Measurements from ENCODE around the gene TNNI3K. TPM values are rescaled to one million over a fixed set of nuclear protein-coding genes. Genes with fewer than 3 reads are reported as not detected.

The TNNI3K gene
- total and polyA plus RNA-seq, 9 of the 15 experiments (the other 6 are each of a cell fraction or from before 2014, with no cell fraction given) = 0.21 to 0.53 (median 0.32) TPM; not detected in 5

DNA sequence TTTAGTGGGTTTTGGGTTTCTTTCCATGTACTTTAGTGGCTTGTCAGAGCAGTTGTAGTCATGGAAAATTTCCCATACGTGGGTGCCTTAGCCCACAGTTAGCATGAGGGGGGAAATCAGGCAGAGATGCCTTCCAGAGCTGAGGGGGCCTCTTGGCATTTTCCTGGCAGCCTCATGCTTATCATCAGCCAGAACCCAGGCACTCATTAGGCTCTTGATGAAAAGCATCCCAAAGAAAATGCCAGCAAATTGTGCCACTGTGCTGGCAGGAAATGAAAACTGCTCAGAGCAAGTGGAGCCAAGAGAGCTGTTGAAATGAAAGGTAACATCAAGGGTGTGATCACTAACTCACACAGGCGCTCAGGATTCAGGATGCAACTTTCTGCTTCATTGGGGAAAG, 128.0 kb downstream of the TNNI3K start (continued):
- no peak for TF ChIP-seq PHF8 (IDR thresholded peaks at IDR 0.05; ENCODE audit: borderline replicate concordance, low read length)
- TF ChIP-seq BACH1 (tag; IDR thresholded peaks at IDR 0.05) = no peak
- TF ChIP-seq MCM7 (IDR thresholded peaks at IDR 0.05) = no peak
- TF ChIP-seq SMARCB1 (IDR thresholded peaks at IDR 0.05; ENCODE audit: insufficient read length, low read depth) = no peak
- TF ChIP-seq FOXJ2 (tag; IDR thresholded peaks at IDR 0.05) = no peak
- no peak for TF ChIP-seq PATZ1 (CRISPR knock-in tag; IDR thresholded peaks at IDR 0.05; ENCODE audit: borderline replicate concordance)
- TF ChIP-seq ZNF551 (CRISPR knock-in tag; IDR thresholded peaks at IDR 0.05) = no peak

GRCh38 chr1:74367175-74367813, 132.1 kb downstream of the TNNI3K start:
- CTCF ChIA-PET (ENCODE audit: low intra/inter-chr PET ratio) = no interaction called here
- Histone ChIP-seq H3K9me3 (replicated peaks; ENCODE audit: control insufficient read depth, insufficient read depth, low read depth, low read length) (no peaks in the 10 kb centered on the region; the same call in 1 of the 2 replicates), H3K27me3 (ENCODE audit: control insufficient read depth in 2 of 2, insufficient read depth in 2 of 2, low read length in 2 of 2) (no peaks in the 10 kb centered on the region), H3K4me1 (replicated peaks in 1 of 2; ENCODE audit: control insufficient read depth in 2 of 2, insufficient read depth in 2 of 2, low read length in 2 of 2) (no peaks in the 10 kb centered on the region), H3K4me2 (ENCODE audit: insufficient read depth, low read length) (no peak overlapping the region), H4K20me1 (replicated peaks; ENCODE audit: control insufficient read depth, insufficient read depth, low read length) (no peaks in the 10 kb centered on the region), H3K4me3 (no peak overlapping the region), H2AFZ (ENCODE audit: low read depth, low read length) (no peak overlapping the region), H3K36me3 (ENCODE audit: control insufficient read depth, insufficient read depth, low read length) (no peaks in the 10 kb centered on the region), H3K27ac (ENCODE audit: extremely low read depth, low read depth, low read length) (no peak overlapping the region), H3K9ac (ENCODE audit: insufficient read depth in 1 of 2, low read depth in 2 of 2, low read length in 2 of 2) (no peak overlapping the region), H3K79me2 (ENCODE audit: control insufficient read depth, insufficient read depth, low read length) (no peaks in the 10 kb centered on the region), H3K9me1 (ENCODE audit: control insufficient read depth, insufficient read depth, low read length) (no peaks in the 10 kb centered on the region)
- FAIRE-seq (no peak), ATAC-seq (no peak), DNase-seq (ENCODE audit: extremely low read depth in 1 of 4, low spot score in 3 of 4) (no peak)
- in situ Hi-C loops (cut with MboI) (no loop called here), intact Hi-C loops (cut with micrococcal nuclease) (no loop called here)
- BruUV-seq (replicated peaks) = no TSS peak
- WGBS (ENCODE audit: insufficient coverage, low coverage, missing lambda C conversion rate) = 0% methylated on average over 1 of the region's 1 CpG
- POLR2A ChIA-PET = no interaction called here
- TF ChIP-seq TEAD4 (IDR thresholded peaks at IDR 0.05; ENCODE audit: low read length) = no peak
- no peak for TF ChIP-seq TEAD4 (CRISPR knock-in tag; IDR thresholded peaks at IDR 0.05; ENCODE audit: borderline replicate concordance)
- no peak for TF ChIP-seq HEY1 (CRISPR knock-in tag; IDR thresholded peaks at IDR 0.05; ENCODE audit: borderline replicate concordance)
- no peak for TF ChIP-seq BCOR (IDR thresholded peaks at IDR 0.05)
- TF ChIP-seq GATA2 (CRISPR knock-in tag; IDR thresholded peaks at IDR 0.05) = no peak

Measured in K562 (cell line).